ENCODE measurements around the gene CRYBG1.

GRCh38 chr6:106415921-106416320, 55.4 kb downstream of the CRYBG1 start:
- TF ChIP-seq EP300 (IDR thresholded peaks at IDR 0.05) (no peak), NFE2L2 (conservative IDR thresholded peaks at IDR 0.05; ENCODE audit: low read length) (no peak), EHMT2 (IDR thresholded peaks at IDR 0.05; ENCODE audit: low read depth) (no peak), POLR2A (IDR thresholded peaks at IDR 0.05; ENCODE audit: low read length) (no peak), CTCF (IDR thresholded peaks at IDR 0.05) (no peak)
- TF ChIP-seq, protein P1, sequence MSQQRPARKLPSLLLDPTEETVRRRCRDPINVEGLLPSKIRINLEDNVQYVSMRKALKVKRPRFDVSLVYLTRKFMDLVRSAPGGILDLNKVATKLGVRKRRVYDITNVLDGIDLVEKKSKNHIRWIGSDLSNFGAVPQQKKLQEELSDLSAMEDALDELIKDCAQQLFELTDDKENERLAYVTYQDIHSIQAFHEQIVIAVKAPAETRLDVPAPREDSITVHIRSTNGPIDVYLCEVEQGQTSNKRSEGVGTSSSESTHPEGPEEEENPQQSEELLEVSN (IDR thresholded peaks at IDR 0.05; ENCODE audit: borderline replicate concordance, low read depth) = no peak
- TF ChIP-seq, protein P2, sequence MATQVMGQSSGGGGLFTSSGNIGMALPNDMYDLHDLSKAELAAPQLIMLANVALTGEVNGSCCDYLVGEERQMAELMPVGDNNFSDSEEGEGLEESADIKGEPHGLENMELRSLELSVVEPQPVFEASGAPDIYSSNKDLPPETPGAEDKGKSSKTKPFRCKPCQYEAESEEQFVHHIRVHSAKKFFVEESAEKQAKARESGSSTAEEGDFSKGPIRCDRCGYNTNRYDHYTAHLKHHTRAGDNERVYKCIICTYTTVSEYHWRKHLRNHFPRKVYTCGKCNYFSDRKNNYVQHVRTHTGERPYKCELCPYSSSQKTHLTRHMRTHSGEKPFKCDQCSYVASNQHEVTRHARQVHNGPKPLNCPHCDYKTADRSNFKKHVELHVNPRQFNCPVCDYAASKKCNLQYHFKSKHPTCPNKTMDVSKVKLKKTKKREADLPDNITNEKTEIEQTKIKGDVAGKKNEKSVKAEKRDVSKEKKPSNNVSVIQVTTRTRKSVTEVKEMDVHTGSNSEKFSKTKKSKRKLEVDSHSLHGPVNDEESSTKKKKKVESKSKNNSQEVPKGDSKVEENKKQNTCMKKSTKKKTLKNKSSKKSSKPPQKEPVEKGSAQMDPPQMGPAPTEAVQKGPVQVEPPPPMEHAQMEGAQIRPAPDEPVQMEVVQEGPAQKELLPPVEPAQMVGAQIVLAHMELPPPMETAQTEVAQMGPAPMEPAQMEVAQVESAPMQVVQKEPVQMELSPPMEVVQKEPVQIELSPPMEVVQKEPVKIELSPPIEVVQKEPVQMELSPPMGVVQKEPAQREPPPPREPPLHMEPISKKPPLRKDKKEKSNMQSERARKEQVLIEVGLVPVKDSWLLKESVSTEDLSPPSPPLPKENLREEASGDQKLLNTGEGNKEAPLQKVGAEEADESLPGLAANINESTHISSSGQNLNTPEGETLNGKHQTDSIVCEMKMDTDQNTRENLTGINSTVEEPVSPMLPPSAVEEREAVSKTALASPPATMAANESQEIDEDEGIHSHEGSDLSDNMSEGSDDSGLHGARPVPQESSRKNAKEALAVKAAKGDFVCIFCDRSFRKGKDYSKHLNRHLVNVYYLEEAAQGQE (IDR thresholded peaks at IDR 0.05) = no peak

Data from A549 (cell line).